DND-41 (cell line): ENCODE measurements around the gene CCDC63.

Experiments
- EZH2 ChIP-seq: IDR thresholded peaks from 3 replicates; pipeline ENCODE4 v1.6.1; 2012; ENCODE audit warnings: borderline replicate concordance, low read depth, mild to moderate bottlenecking, moderate library complexity, low read length, inconsistent platforms; ENCODE audit not compliant: severe bottlenecking
- TF ChIP-seq, protein P1 (sequence below): IDR thresholded peaks from 2 replicates; pipeline ENCODE4 v1.5.1; 2012; ENCODE audit warnings: borderline replicate concordance, low read length, moderate library complexity, mild to moderate bottlenecking; ENCODE audit not compliant: poor library complexity, severe bottlenecking; ENCODE audit errors: extremely low read depth

DNA sequence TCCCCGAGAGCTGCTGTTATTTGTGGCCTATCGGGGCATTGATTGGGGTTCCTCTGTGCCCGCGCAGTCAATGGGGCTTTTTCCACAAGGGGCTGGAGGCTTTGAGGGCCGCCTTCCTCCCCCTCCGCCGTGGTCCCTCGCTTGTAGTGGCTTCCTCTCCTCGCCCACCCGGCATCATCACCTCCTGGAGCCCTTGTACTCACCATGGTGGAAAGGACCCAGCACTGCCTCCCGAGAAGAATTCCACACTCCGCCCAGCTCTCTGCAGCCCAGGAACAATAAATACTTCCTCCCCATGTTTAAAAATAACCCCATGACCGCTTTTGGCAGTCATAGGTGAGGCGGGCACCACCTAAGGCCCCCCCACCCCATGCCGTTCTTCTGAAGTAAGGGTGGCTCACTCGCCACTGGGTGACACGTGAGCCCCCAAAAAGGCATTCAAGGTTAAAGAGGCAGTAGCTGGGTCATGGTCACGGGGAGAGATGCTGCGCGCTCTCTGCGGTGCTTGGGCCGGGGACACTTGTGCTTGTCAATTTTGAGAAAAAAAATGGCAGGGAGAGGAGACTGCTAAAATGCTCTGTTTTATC is 73.6 kb downstream of the CCDC63 start, which contains the start of gene MYL2:
- TF ChIP-seq, protein P1, sequence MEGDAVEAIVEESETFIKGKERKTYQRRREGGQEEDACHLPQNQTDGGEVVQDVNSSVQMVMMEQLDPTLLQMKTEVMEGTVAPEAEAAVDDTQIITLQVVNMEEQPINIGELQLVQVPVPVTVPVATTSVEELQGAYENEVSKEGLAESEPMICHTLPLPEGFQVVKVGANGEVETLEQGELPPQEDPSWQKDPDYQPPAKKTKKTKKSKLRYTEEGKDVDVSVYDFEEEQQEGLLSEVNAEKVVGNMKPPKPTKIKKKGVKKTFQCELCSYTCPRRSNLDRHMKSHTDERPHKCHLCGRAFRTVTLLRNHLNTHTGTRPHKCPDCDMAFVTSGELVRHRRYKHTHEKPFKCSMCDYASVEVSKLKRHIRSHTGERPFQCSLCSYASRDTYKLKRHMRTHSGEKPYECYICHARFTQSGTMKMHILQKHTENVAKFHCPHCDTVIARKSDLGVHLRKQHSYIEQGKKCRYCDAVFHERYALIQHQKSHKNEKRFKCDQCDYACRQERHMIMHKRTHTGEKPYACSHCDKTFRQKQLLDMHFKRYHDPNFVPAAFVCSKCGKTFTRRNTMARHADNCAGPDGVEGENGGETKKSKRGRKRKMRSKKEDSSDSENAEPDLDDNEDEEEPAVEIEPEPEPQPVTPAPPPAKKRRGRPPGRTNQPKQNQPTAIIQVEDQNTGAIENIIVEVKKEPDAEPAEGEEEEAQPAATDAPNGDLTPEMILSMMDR, result no peak
- no peak for TF ChIP-seq EZH2
